OCI-LY1 (cell line): ENCODE measurements around the gene PEX5L.

Experiments
- H2AFZ ChIP-seq: fragments of 200-600 bp; sonication (generic), shearing (Covaris generic); 2 replicates; pipeline ENCODE4 v1.6.0; 2014; ENCODE audit warnings: antibody characterized with exemption, mild to moderate bottlenecking, low read length
- H3F3A ChIP-seq: fragments of 200-600 bp; sonication (generic), shearing (Covaris generic); 2 replicates; pipeline ENCODE4 v1.6.0; 2014; ENCODE audit warnings: mild to moderate bottlenecking, antibody characterized with exemption, low read length, moderate library complexity; ENCODE audit not compliant: insufficient read depth
- H3K27ac ChIP-seq: fragments of 200-600 bp; sonication (generic); 2 replicates; pipeline ENCODE4 v1.5.1; 2014; ENCODE audit warnings: low read length, mixed run types, mild to moderate bottlenecking, low read depth; ENCODE audit not compliant: poor library complexity, severe bottlenecking
- H3K27me3 ChIP-seq: fragments of 200-600 bp; sonication (generic); 2 replicates; pipeline ENCODE4 v1.6.0; 2014; ENCODE audit warnings: antibody characterized with exemption, mild to moderate bottlenecking, low read length, moderate library complexity; ENCODE audit not compliant: insufficient read depth
- H3K36me3 ChIP-seq: fragments of 200-600 bp; sonication (generic); 2 replicates; pipeline ENCODE4 v1.6.1; 2014; ENCODE audit warnings: mild to moderate bottlenecking, antibody characterized with exemption, low read length, moderate library complexity, mixed read lengths; ENCODE audit not compliant: insufficient read depth
- H3K4me1 ChIP-seq: fragments of 200-600 bp; sonication (generic); 2 replicates; pipeline ENCODE4 v1.5.1; 2014; ENCODE audit warnings: mild to moderate bottlenecking, low read length, moderate library complexity; ENCODE audit not compliant: insufficient read depth, severe bottlenecking
- H3K4me2 ChIP-seq: fragments of 200-600 bp; sonication (generic), shearing (Covaris generic); 2 replicates; pipeline ENCODE4 v1.6.1; 2014; ENCODE audit warnings: low read length
- H3K4me3 ChIP-seq: fragments of 200-600 bp; sonication (generic); 2 replicates; pipeline ENCODE4 v1.5.1; 2014; ENCODE audit warnings: low read length, low read depth, mild to moderate bottlenecking, mixed read lengths; ENCODE audit not compliant: poor library complexity, severe bottlenecking
- H3K79me2 ChIP-seq: fragments of 200-600 bp; shearing (Covaris generic); 2 replicates; pipeline ENCODE4 v1.6.1; 2016; ENCODE audit warnings: mixed run types, low read length, mixed read lengths; ENCODE audit not compliant: insufficient read depth
- H3K9ac ChIP-seq: fragments of 200-600 bp; sonication (generic), shearing (Covaris generic); 2 replicates; pipeline ENCODE4 v1.6.1; 2014; ENCODE audit warnings: mild to moderate bottlenecking, low read length, mixed read lengths
- H3K9me2 ChIP-seq: fragments of 200-600 bp; sonication (generic), shearing (Covaris generic); 2 replicates; pipeline ENCODE4 v1.6.1; 2014; ENCODE audit warnings: low read depth, mild to moderate bottlenecking, low read length, mixed read lengths
- H3K9me3 ChIP-seq: fragments of 200-600 bp; shearing (Covaris generic); 2 replicates; pipeline ENCODE4 v1.6.1; 2014; ENCODE audit warnings: low read length, mixed read lengths
- H4K20me1 ChIP-seq: fragments of 200-600 bp; sonication (generic), shearing (Covaris generic); 2 replicates; pipeline ENCODE4 v1.6.0; 2016; ENCODE audit warnings: mild to moderate bottlenecking, low read length; ENCODE audit not compliant: insufficient read depth
- CTCF ChIP-seq: fragments of 200-600 bp; sonication (generic), shearing (Covaris generic); IDR thresholded peaks from 2 replicates; pipeline ENCODE4 v1.5.1; 2017; ENCODE audit warnings: mild to moderate bottlenecking, antibody characterized with exemption, low read length, moderate library complexity, mixed read lengths
- EZH2 ChIP-seq: fragments of 200-600 bp; sonication (generic), shearing (Covaris generic); IDR thresholded peaks from 2 replicates; pipeline ENCODE4 v1.8.0; 2017; ENCODE audit warnings: borderline replicate concordance, mixed run types, mild to moderate bottlenecking, antibody characterized with exemption, low read length, moderate library complexity, mixed read lengths

PEX5L gene

GRCh38 chr3:179807588-179807987, 229.1 kb downstream of the PEX5L start:
- Histone ChIP-seq H3K79me2 (no peaks in the 10 kb centered on the region), H3K4me1 (peaks cover 34% of the 10 kb centered on the region), H3K27ac (no peak overlapping the region), H3K9me3 (no peaks in the 10 kb centered on the region), H3K4me2 (no peak overlapping the region), H3F3A (no peaks in the 10 kb centered on the region), H2AFZ (no peak overlapping the region), H3K27me3 (no peaks in the 10 kb centered on the region), H3K36me3 (no peaks in the 10 kb centered on the region), H3K4me3 (no peak overlapping the region), H3K9ac (no peak overlapping the region), H3K9me2 (no peaks in the 10 kb centered on the region), H4K20me1 (no peaks in the 10 kb centered on the region)
- TF ChIP-seq EZH2, result no peak
- no peak for TF ChIP-seq CTCF

GRCh38 chr3:179806177-179806576, 230.6 kb downstream of the PEX5L start:
- no peak for TF ChIP-seq EZH2
- TF ChIP-seq CTCF, result no peak
- H3K36me3 ChIP-seq, result no peaks in the 10 kb centered on the region
- no peaks in the 10 kb centered on the region for H3F3A ChIP-seq
- no peak overlapping the region for H3K9ac ChIP-seq
- no peak overlapping the region for H3K4me2 ChIP-seq
- no peaks in the 10 kb centered on the region for H4K20me1 ChIP-seq
- no peak overlapping the region for H3K4me3 ChIP-seq
- no peaks in the 10 kb centered on the region for H3K9me2 ChIP-seq
- no peaks in the 10 kb centered on the region for H3K9me3 ChIP-seq
- H3K27me3 ChIP-seq, result no peaks in the 10 kb centered on the region
- no peak overlapping the region for H3K27ac ChIP-seq
- no peaks in the 10 kb centered on the region for H3K79me2 ChIP-seq
- no peak overlapping the region for H2AFZ ChIP-seq
- H3K4me1 ChIP-seq, result peaks cover 26% of the 10 kb centered on the region

GRCh38 chr3:179801856-179802255, 234.9 kb downstream of the PEX5L start:
- Histone ChIP-seq H3K27me3 (no peaks in the 10 kb centered on the region), H4K20me1 (no peaks in the 10 kb centered on the region), H3K4me1 (peaks cover 30% of the 10 kb centered on the region), H3K27ac (no peak overlapping the region), H3K79me2 (no peaks in the 10 kb centered on the region), H3K36me3 (no peaks in the 10 kb centered on the region), H3K9me3 (no peaks in the 10 kb centered on the region), H3K9me2 (no peaks in the 10 kb centered on the region), H3K4me2 (no peak overlapping the region), H3K9ac (no peak overlapping the region), H3F3A (no peaks in the 10 kb centered on the region), H3K4me3 (no peak overlapping the region), H2AFZ (no peak overlapping the region)
- TF ChIP-seq CTCF, result no peak
- TF ChIP-seq EZH2, result no peak
